HG03103 (cell line): ENCODE data around the gene SEBOX.

Experiments
- ATAC-seq: cut with Tn5 transposase; IDR thresholded peaks from one replicate; pipeline ENCODE4 v1.9.1; 2021; ENCODE audit warnings: low read depth; ENCODE audit not compliant: unreplicated experiment

The SEBOX gene

GRCh38 chr17:28324267-28324745, 40.7 kb downstream of the SEBOX start:
- ATAC-seq = no peak

GRCh38 chr17:28320215-28321061, 44.6 kb downstream of the SEBOX start:
- ATAC-seq = no peak

GRCh38 chr17:28319598-28319935, 45.4 kb downstream of the SEBOX start:
- ATAC-seq = no peak

GRCh38 chr17:28318759-28319597, 46.0 kb downstream of the SEBOX start, which contains the start of gene TMEM97:
Gene TMEM97, plus strand, starts transcription at chr17:28319200. Its CDS starts 40 bp downstream, at chr17:28319240.
- ATAC-seq = peak; percentile 86

GRCh38 chr17:28317966-28318758, 46.8 kb downstream of the SEBOX start:
- ATAC-seq = no peak

GRCh38 chr17:28317099-28317965, 47.7 kb downstream of the SEBOX start:
- no peak for ATAC-seq

- no peak for ATAC-seq
Measured at GRCh38 chr17:28315846-28316705, 48.9 kb downstream of the SEBOX start.

GRCh38 chr17:28313841-28314240, 51.2 kb downstream of the SEBOX start:
- no peak for ATAC-seq
